ENCODE results near the gene CBLC.

DNA sequence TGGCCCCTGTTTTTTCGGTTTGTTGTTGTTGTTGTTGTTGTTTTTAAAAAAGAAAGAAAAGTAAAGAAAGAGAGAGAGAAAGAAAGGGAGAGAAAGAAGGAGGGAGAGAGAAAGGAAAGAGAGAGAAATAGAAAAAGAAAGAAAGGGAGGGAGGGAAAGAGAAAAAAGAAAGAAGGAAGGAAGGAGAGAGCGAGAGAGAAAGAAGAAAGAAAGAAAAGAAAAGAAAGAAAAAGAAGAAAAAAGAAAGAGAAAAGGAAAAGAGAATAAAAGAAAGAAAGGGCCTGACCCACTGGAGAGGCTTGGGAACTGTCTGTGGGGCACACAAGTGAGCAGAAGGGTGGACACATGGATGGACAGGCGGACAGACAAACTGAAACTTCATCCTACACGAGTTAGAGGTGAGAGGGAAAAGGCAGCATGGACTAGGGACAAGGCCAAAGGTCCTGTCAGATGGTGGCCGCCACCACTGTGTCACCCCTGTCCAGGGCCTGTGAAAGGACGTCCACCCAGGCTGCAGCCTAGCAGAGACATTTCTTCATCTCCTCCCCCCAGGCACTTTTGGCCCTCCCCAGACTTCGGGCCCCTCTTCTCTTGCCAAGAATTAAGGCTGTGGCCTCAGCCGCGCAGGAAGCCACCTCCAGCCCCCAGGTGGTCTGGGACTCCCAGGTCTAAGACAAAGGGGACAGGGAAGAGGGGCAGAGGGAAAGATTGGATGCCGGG lies 22.1 kb downstream of the CBLC start:
- TF ChIP-seq HOXA7 (CRISPR knock-in tag; IDR thresholded peaks at IDR 0.05; ENCODE audit: borderline replicate concordance): no peak
- no peak for TF ChIP-seq ZBTB11 (tag by site-specific recombination; conservative IDR thresholded peaks at IDR 0.05; ENCODE audit: low read depth)
- TF ChIP-seq GLIS2 (tag by site-specific recombination; IDR thresholded peaks at IDR 0.05): no peak
- TF ChIP-seq GLI4 (tag by site-specific recombination; IDR thresholded peaks at IDR 0.05): no peak
- TF ChIP-seq ZNF626 (tag by site-specific recombination; IDR thresholded peaks at IDR 0.05): no peak
- no peak for TF ChIP-seq CTCF (tag by site-specific recombination; IDR thresholded peaks at IDR 0.05)
- TF ChIP-seq ZBTB1 (tag by site-specific recombination; IDR thresholded peaks at IDR 0.05): no peak
- TF ChIP-seq ZFP41 (tag by site-specific recombination; IDR thresholded peaks at IDR 0.05; ENCODE audit: borderline replicate concordance): no peak
- TF ChIP-seq PBX3 (CRISPR knock-in tag; IDR thresholded peaks at IDR 0.05): no peak
- no peak for TF ChIP-seq ZBTB21 (tag by site-specific recombination; IDR thresholded peaks at IDR 0.05)
- no peak for TF ChIP-seq SP2 (tag by site-specific recombination; IDR thresholded peaks at IDR 0.05)
- TF ChIP-seq KLF1 (tag by site-specific recombination; IDR thresholded peaks at IDR 0.05): no peak
- TF ChIP-seq ZNF2 (tag by site-specific recombination; IDR thresholded peaks at IDR 0.05): no peak
